HL-60 (cell line): Measurements from ENCODE around the gene KLHL5.

Experiments
- CTCF ChIP-seq: IDR thresholded peaks from one replicate; pipeline ENCODE4 v1.5.1; 2011; ENCODE audit warnings: low read length, control low read depth, inconsistent platforms; ENCODE audit not compliant: insufficient read depth
- POLR2AphosphoS5 ChIP-seq: IDR thresholded peaks from 2 replicates; pipeline ENCODE4 v1.6.1; 2012; ENCODE audit warnings: low read depth
- REST ChIP-seq: IDR thresholded peaks from 2 replicates; pipeline ENCODE4 v1.6.1; 2012; ENCODE audit warnings: low read depth; ENCODE audit not compliant: insufficient replicate concordance
- SPI1 ChIP-seq: IDR thresholded peaks from 2 replicates; pipeline ENCODE4 v1.6.1; 2012; ENCODE audit warnings: low read depth, mild to moderate bottlenecking, borderline replicate concordance

GRCh38 chr4:39044364-39044955 is 17.6 kb upstream of the KLHL5 start:
- no peak for TF ChIP-seq CTCF
- TF ChIP-seq REST = no peak
- TF ChIP-seq SPI1 = no peak
- no peak for TF ChIP-seq POLR2AphosphoS5
